ENCODE measurements around the gene CSNK1D. TPM values are rescaled to one million over a fixed set of nuclear protein-coding genes. Genes with fewer than 3 reads are reported as not detected.

The CSNK1D gene
- total and polyA plus RNA-seq, 4 donors, result 39.9 to 153 (median 101) TPM

GRCh38 chr17:82252511-82253178, 20.9 kb downstream of the CSNK1D start:
- Histone ChIP-seq H3K36me3 (ENCODE audit: control insufficient read depth in 1 of 2, insufficient read depth in 2 of 2, low read length in 1 of 2) (peaks cover 4 to 26% of the 10 kb centered on the region in 2 donors), H3K4me3 (ENCODE audit: low read length in 2 of 2) (no peak overlapping the region), H3K27ac (ENCODE audit: low read depth in 1 of 2, low read length in 2 of 2) (no peak overlapping the region), H3K9me3 (ENCODE audit: control insufficient read depth, low read length) (no peaks in the 10 kb centered on the region), H3K4me1 (ENCODE audit: control insufficient read depth in 1 of 2, insufficient read depth in 2 of 2, low read length in 2 of 2) (no peaks in the 10 kb centered on the region), H3K27me3 (ENCODE audit: control insufficient read depth in 1 of 2, insufficient read depth in 2 of 2, low read length in 1 of 2) (no peaks in the 10 kb centered on the region)
- ATAC-seq (ENCODE audit: low FRiP score) (no peak), DNase-seq (no peak)
- 92 to 94% methylated on average over 28 of the region's 28 CpGs for WGBS, 2 donors
- intact Hi-C loops (cut with DNase I), result no loop called here

- no peak for DNase-seq
- Histone ChIP-seq H3K36me3 (ENCODE audit: control insufficient read depth in 1 of 2, insufficient read depth in 2 of 2, low read length in 1 of 2) (peaks cover 4 to 28% of the 10 kb centered on the region in 2 donors), H3K9me3 (ENCODE audit: control insufficient read depth, low read length) (no peaks in the 10 kb centered on the region), H3K4me3 (ENCODE audit: low read length in 2 of 2) (no peak overlapping the region), H3K4me1 (ENCODE audit: control insufficient read depth in 1 of 2, insufficient read depth in 2 of 2, low read length in 2 of 2) (no peaks in the 10 kb centered on the region), H3K27ac (ENCODE audit: low read depth in 1 of 2, low read length in 2 of 2) (no peak overlapping the region), H3K27me3 (ENCODE audit: control insufficient read depth in 1 of 2, insufficient read depth in 2 of 2, low read length in 1 of 2) (no peaks in the 10 kb centered on the region)
- WGBS, 2 donors, result 86 to 90% methylated on average over 25 of the region's 25 CpGs
- intact Hi-C loops (cut with DNase I), result no loop called here
- ATAC-seq (ENCODE audit: low FRiP score), result no peak
These were observed 22.5 kb downstream of the CSNK1D start for GRCh38 chr17:82250868-82251500.

- Histone ChIP-seq H3K4me1 (ENCODE audit: control insufficient read depth in 1 of 2, insufficient read depth in 2 of 2, low read length in 2 of 2) (no peaks in the 10 kb centered on the region), H3K36me3 (ENCODE audit: control insufficient read depth in 1 of 2, insufficient read depth in 2 of 2, low read length in 1 of 2) (peaks cover 8 to 28% of the 10 kb centered on the region in 2 donors), H3K4me3 (ENCODE audit: low read length in 2 of 2) (no peak overlapping the region), H3K27me3 (ENCODE audit: control insufficient read depth in 1 of 2, insufficient read depth in 2 of 2, low read length in 1 of 2) (no peaks in the 10 kb centered on the region), H3K9me3 (ENCODE audit: control insufficient read depth, low read length) (no peaks in the 10 kb centered on the region), H3K27ac (ENCODE audit: low read depth in 1 of 2, low read length in 2 of 2) (no peak overlapping the region)
- no peak for ATAC-seq (ENCODE audit: low FRiP score)
- intact Hi-C loops (cut with DNase I), result no loop called here
- DNase-seq, result peak in 1 of 2 donors; percentile 73
- 85 to 87% methylated on average over 33 of the region's 33 CpGs for WGBS, 2 donors
These were observed 23.5 kb downstream of the CSNK1D start for GRCh38 chr17:82249896-82250581.

GRCh38 chr17:82248815-82249674, 24.5 kb downstream of the CSNK1D start:
- DNase-seq, result peak; percentile 47 to 66
- Histone ChIP-seq H3K4me3 (ENCODE audit: low read length in 2 of 2) (no peak overlapping the region), H3K9me3 (ENCODE audit: control insufficient read depth, low read length) (no peaks in the 10 kb centered on the region), H3K27ac (ENCODE audit: low read depth in 1 of 2, low read length in 2 of 2) (no peak overlapping the region), H3K4me1 (ENCODE audit: control insufficient read depth in 1 of 2, insufficient read depth in 2 of 2, low read length in 2 of 2) (no peaks in the 10 kb centered on the region), H3K27me3 (ENCODE audit: control insufficient read depth in 1 of 2, insufficient read depth in 2 of 2, low read length in 1 of 2) (no peaks in the 10 kb centered on the region), H3K36me3 (ENCODE audit: control insufficient read depth in 1 of 2, insufficient read depth in 2 of 2, low read length in 1 of 2) (peaks cover 8 to 27% of the 10 kb centered on the region in 2 donors)
- no peak for ATAC-seq (ENCODE audit: low FRiP score)
- intact Hi-C loops (cut with DNase I), result no loop called here
- WGBS, 2 donors, result 90 to 91% methylated on average over 51 to 54 of the region's 54 CpGs

- H3K4me3 ChIP-seq (ENCODE audit: low read length in 2 of 2), result no peak overlapping the region
- DNase-seq, result peak in 1 of 2 donors; percentile 43
- no peaks in the 10 kb centered on the region for H3K4me1 ChIP-seq (ENCODE audit: control insufficient read depth in 1 of 2, insufficient read depth in 2 of 2, low read length in 2 of 2)
- no peak for ATAC-seq (ENCODE audit: low FRiP score)
- no peaks in the 10 kb centered on the region for H3K27me3 ChIP-seq (ENCODE audit: control insufficient read depth in 1 of 2, insufficient read depth in 2 of 2, low read length in 1 of 2)
- no peaks in the 10 kb centered on the region for H3K9me3 ChIP-seq (ENCODE audit: control insufficient read depth, low read length)
- WGBS, 2 donors, result 86 to 87% methylated on average over 28 of the region's 28 CpGs
- H3K36me3 ChIP-seq (ENCODE audit: control insufficient read depth in 1 of 2, insufficient read depth in 2 of 2, low read length in 1 of 2), result peaks cover 8 to 26% of the 10 kb centered on the region in 2 donors
- intact Hi-C loops (cut with DNase I), result no loop called here
- no peak overlapping the region for H3K27ac ChIP-seq (ENCODE audit: low read depth in 1 of 2, low read length in 2 of 2)
These were observed 25.4 kb downstream of the CSNK1D start for GRCh38 chr17:82247856-82248671.

- WGBS, 2 donors, result 62% methylated on average over 22 of the region's 22 CpGs
- no peak overlapping the region for H3K4me3 ChIP-seq (ENCODE audit: low read length in 2 of 2)
- no peaks in the 10 kb centered on the region for H3K9me3 ChIP-seq (ENCODE audit: control insufficient read depth, low read length)
- intact Hi-C loops (cut with DNase I), result no loop called here
- no peaks in the 10 kb centered on the region for H3K4me1 ChIP-seq (ENCODE audit: control insufficient read depth in 1 of 2, insufficient read depth in 2 of 2, low read length in 2 of 2)
- ATAC-seq (ENCODE audit: low FRiP score) (no peak), DNase-seq (no peak)
- H3K27ac ChIP-seq (ENCODE audit: low read depth in 1 of 2, low read length in 2 of 2), result no peak overlapping the region
- no peaks in the 10 kb centered on the region for H3K27me3 ChIP-seq (ENCODE audit: control insufficient read depth in 1 of 2, insufficient read depth in 2 of 2, low read length in 1 of 2)
- H3K36me3 ChIP-seq (ENCODE audit: control insufficient read depth in 1 of 2, insufficient read depth in 2 of 2, low read length in 1 of 2), result peaks cover 8 to 23% of the 10 kb centered on the region in 2 donors
These were observed 26.2 kb downstream of the CSNK1D start for GRCh38 chr17:82247182-82247823.

GRCh38 chr17:82246365-82247181, 26.9 kb downstream of the CSNK1D start:
- Histone ChIP-seq H3K27me3 (ENCODE audit: control insufficient read depth in 1 of 2, insufficient read depth in 2 of 2, low read length in 1 of 2) (no peaks in the 10 kb centered on the region), H3K27ac (ENCODE audit: low read depth in 1 of 2, low read length in 2 of 2) (peak overlapping the region in 1 of 2 donors; percentile 4), H3K4me3 (ENCODE audit: low read length in 2 of 2) (no peak overlapping the region), H3K36me3 (ENCODE audit: control insufficient read depth in 1 of 2, insufficient read depth in 2 of 2, low read length in 1 of 2) (peaks cover 8 to 20% of the 10 kb centered on the region in 2 donors), H3K9me3 (ENCODE audit: control insufficient read depth, low read length) (no peaks in the 10 kb centered on the region), H3K4me1 (ENCODE audit: control insufficient read depth in 1 of 2, insufficient read depth in 2 of 2, low read length in 2 of 2) (no peaks in the 10 kb centered on the region)
- intact Hi-C loops (cut with DNase I), result no loop called here
- DNase-seq, result no peak
- no peak for ATAC-seq (ENCODE audit: low FRiP score)
- WGBS, 2 donors, result 60% methylated on average over 27 of the region's 27 CpGs

All from aorta (tissue), 5 donors.